K562 (cell line): Measurements from ENCODE around the gene SPTLC1. TPM values are rescaled to one million over a fixed set of nuclear protein-coding genes. Genes with fewer than 3 reads are reported as not detected.
"Not testable (repeated sequence)": the region's sequence is repeated elsewhere in the genome, so short reads cannot be mapped to it uniquely, and the experiment has no call there.

Experiments
- ATAC-seq: fragments of 200-7000 bp; cut with Tn5 transposase; 3 replicates; pipeline ENCODE4 v1.9.1; 2020; ENCODE audit warnings: moderate library complexity
- BruUV-seq: library from RNA; stranded (reverse); fragments of 400-500 nt; replicated peaks from 2 replicates; lab custom pipeline; 2021; lab: Mats Ljungman, UMichigan
- CTCF ChIA-PET: fragments of 300-600 bp; formaldehyde crosslinking; extraction: SDS; loops from one replicate; lab custom pipeline; 2021; ENCODE audit warnings: low intra/inter-chr PET ratio; lab: Yijun Ruan, JAX
- POLR2A ChIA-PET: fragments of 300-600, 350-650 bp; sonication (Branson Sonifier 250); formaldehyde crosslinking; extraction: SDS; loops from one replicate; lab custom pipeline; 2021; ENCODE audit warnings: antibody characterized with exemption, inconsistent platforms; lab: Yijun Ruan, JAX
- DNase-seq, 4 experiments: peaks; one replicate each; pipeline versions ENCODE4 v3.0.0 to v3.0.0-alpha.2; 2011 to 2018; ENCODE audit warnings: low spot score in 3 of 4, mixed read lengths in 3 of 4; ENCODE audit errors: extremely low read depth in 1 of 4
- FAIRE-seq: peaks from 2 replicates; lab custom pipeline; 2011; peaks lifted over from hg19 to GRCh38; lab: Jason Lieb, UNC
- H2AFZ ChIP-seq: 2 replicates; pipeline ENCODE4 v1.6.0; 2011; ENCODE audit warnings: low read depth, low read length, control low read depth, inconsistent platforms
- H3K27ac ChIP-seq: fragments of 200-600 bp; 3 replicates; pipeline ENCODE4 v1.8.0; 2011; ENCODE audit warnings: low read depth, mild to moderate bottlenecking, control low read depth, inconsistent platforms, low read length, moderate library complexity, mixed read lengths; ENCODE audit errors: extremely low read depth
- H3K27me3 ChIP-seq, 2 experiments: fragments of 300-600 bp in 1 of 2; 2 replicates in 1 of 2; 3 replicates in 1 of 2; pipeline versions ENCODE4 v1.6.0 to v1.8.0; 2011; ENCODE audit warnings: inconsistent platforms in 2 of 2, low read length in 2 of 2, mild to moderate bottlenecking in 1 of 2, mixed read lengths in 1 of 2, moderate library complexity in 1 of 2; ENCODE audit not compliant: control insufficient read depth in 2 of 2, insufficient read depth in 2 of 2
- H3K36me3 ChIP-seq: fragments of 300-600 bp; 3 replicates; pipeline ENCODE4 v1.8.0; 2011; ENCODE audit warnings: mild to moderate bottlenecking, low read length, inconsistent platforms; ENCODE audit not compliant: control insufficient read depth, insufficient read depth
- H3K4me1 ChIP-seq, 2 experiments: fragments of 200-600 bp in 1 of 2; replicated peaks in 1 of 2; 2 replicates in 1 of 2; 3 replicates in 1 of 2; pipeline versions ENCODE4 v1.5.1 to v1.8.0; 2011; ENCODE audit warnings: inconsistent platforms in 2 of 2, low read length in 2 of 2, mild to moderate bottlenecking in 1 of 2, mixed read lengths in 1 of 2, moderate library complexity in 1 of 2; ENCODE audit not compliant: control insufficient read depth in 2 of 2, insufficient read depth in 2 of 2
- H3K4me2 ChIP-seq: 2 replicates; pipeline ENCODE4 v1.6.1; 2011; ENCODE audit warnings: low read length, control low read depth, inconsistent platforms, mixed read lengths; ENCODE audit not compliant: insufficient read depth
- H3K4me3 ChIP-seq: fragments of 200-600 bp; sonication (generic), shearing (Covaris generic); 2 replicates; pipeline ENCODE4 v1.5.1; 2016; ENCODE audit warnings: control low read depth, inconsistent platforms
- H3K79me2 ChIP-seq: fragments of 200-600 bp; 3 replicates; pipeline ENCODE4 v1.8.0; 2011; ENCODE audit warnings: low read length, inconsistent platforms; ENCODE audit not compliant: control insufficient read depth, insufficient read depth
- H3K9ac ChIP-seq, 2 experiments: 2 replicates each; pipeline versions ENCODE4 v1.6.0 to v1.6.1; 2011; ENCODE audit warnings: low read depth in 2 of 2, low read length in 2 of 2, control low read depth in 1 of 2, inconsistent platforms in 1 of 2, mild to moderate bottlenecking in 1 of 2, mixed read lengths in 1 of 2; ENCODE audit not compliant: insufficient read depth in 1 of 2
- H3K9me1 ChIP-seq: one replicate; pipeline ENCODE4 v1.6.0; 2011; ENCODE audit warnings: inconsistent platforms, mild to moderate bottlenecking, low read length, moderate library complexity; ENCODE audit not compliant: control insufficient read depth, insufficient read depth
- H3K9me3 ChIP-seq: replicated peaks from 2 replicates; pipeline ENCODE4 v1.5.1; 2011; ENCODE audit warnings: low read depth, low read length, inconsistent platforms; ENCODE audit not compliant: control insufficient read depth, insufficient read depth
- H4K20me1 ChIP-seq: replicated peaks from 2 replicates; pipeline ENCODE4 v1.6.1; 2011; ENCODE audit warnings: low read length, inconsistent platforms, mixed read lengths; ENCODE audit not compliant: control insufficient read depth, insufficient read depth
- KLF6 ChIP-seq: fragments of 250-450 bp; sonication (Bioruptor Pico); IDR thresholded peaks from 2 replicates; pipeline ENCODE4 v1.4.0; 2020; ENCODE audit warnings: mild to moderate bottlenecking, moderate library complexity, borderline replicate concordance
- MEIS2 ChIP-seq: fragments of 450-650 bp; IDR thresholded peaks from 2 replicates; pipeline ENCODE4 v1.6.1; 2014; ENCODE audit warnings: mild to moderate bottlenecking; ENCODE audit not compliant: partially characterized antibody
- NR3C1 ChIP-seq: sonication (generic); formaldehyde crosslinking; IDR thresholded peaks from 2 replicates; pipeline ENCODE4 v1.8.1; 2022; ENCODE audit warnings: missing genetic modification reagents
- PBX2 ChIP-seq, 2 experiments: IDR thresholded peaks in 1 of 2; conservative IDR thresholded peaks in 1 of 2; 2 replicates each; pipeline ENCODE4 v1.6.1; 2016; ENCODE audit warnings: low read depth in 2 of 2, mild to moderate bottlenecking in 1 of 2, missing compliant biosample characterization in 1 of 2, missing genetic modification characterization in 1 of 2, moderate library complexity in 1 of 2
- RFX1 ChIP-seq: fragments of 450-650 bp; IDR thresholded peaks from 2 replicates; pipeline ENCODE4 v1.6.1; 2016; ENCODE audit warnings: mild to moderate bottlenecking, moderate library complexity
- WGBS: fragments of 100-300 bp; shearing (Covaris generic); methylation state at CpG from one replicate; pipeline ENCODE4 v1.1.6; 2016; ENCODE audit warnings: low coverage, mixed read lengths; ENCODE audit not compliant: insufficient coverage; ENCODE audit errors: missing lambda C conversion rate; 5-methylcytosine and 5-hydroxymethylcytosine counted together
- in situ Hi-C: fragments of 300-500 bp; cut with MboI; formaldehyde crosslinking; loops from 4 replicates; pipeline ENCODE4 v1.15.0; 2018; ENCODE audit warnings: inconsistent platforms, mixed read lengths
- intact Hi-C: fragments of 100-400 bp; cut with micrococcal nuclease; formaldehyde crosslinking; loops from 2 replicates; pipeline ENCODE4 v1.14.2; 2022
- polyA plus RNA-seq, 8 experiments: library from polyadenylated mRNA; depleted of rRNA in 4 of 8; stranded (reverse) in 5 of 8; unstranded in 3 of 8; fragments of >200 nt; fragmentation: Nextera tagmentation in 2 of 8; fragmentation: Illumina TruSeq in 1 of 8; extraction: Ambion mirVana in 2 of 8; extraction: Trizol in 1 of 8; gene quantifications; 2 replicates each; pipeline versions ENCODE4 v1.2.1 to v1.2.3, GENCODE V29; 2011 to 2014; ENCODE audit warnings: inconsistent platforms in 1 of 8, missing spikeins in 1 of 8
- total RNA-seq, 7 experiments: library from RNA; depleted of rRNA in 6 of 7; stranded (reverse); fragments of >200 nt in 6 of 7; fragmentation: Illumina TruSeq in 2 of 7; extraction: Trizol in 2 of 7; gene quantifications; 2 replicates each; pipeline versions ENCODE4 v1.2.1 to v1.2.3, GENCODE V29; 2011 to 2021; ENCODE audit warnings: low replicate concordance in 1 of 7
- TF ChIP-seq, protein P1 (sequence below): fragments of 450-650 bp; IDR thresholded peaks from 2 replicates; pipeline ENCODE4 v1.6.1; 2016

Gene SPTLC1
- total and polyA plus RNA-seq, 9 of the 15 experiments (the other 6 are each of a cell fraction or from before 2014, with no cell fraction given), result 58.8 to 125 (median 84.5) TPM

GRCh38 chr9:92153466-92154415, 38.5 kb upstream of the SPTLC1 start:
- not testable (repeated sequence) for H3K9ac ChIP-seq
- 29% methylated on average over 8 of the region's 10 CpGs for WGBS

GRCh38 chr9:92151691-92152393, 36.6 kb upstream of the SPTLC1 start:
- Histone ChIP-seq H3K79me2 (no peaks in the 10 kb centered on the region), H3K9me1 (no peaks in the 10 kb centered on the region), H3K9me3 (no peaks in the 10 kb centered on the region), H3K4me2 (no peak overlapping the region), H4K20me1 (no peaks in the 10 kb centered on the region), H3K9ac (peak overlapping the region in 1 of 2 experiments; percentile 36; a peak in 1 of 4 replicates), H3K27ac (no peak overlapping the region), H3K36me3 (no peaks in the 10 kb centered on the region), H3K4me3 (no peak overlapping the region), H2AFZ (peak overlapping the region; percentile 51), H3K27me3 (no peaks in the 10 kb centered on the region), H3K4me1 (peaks cover 10 to 12% of the 10 kb centered on the region in 2 experiments)
- ChIA-PET POLR2A (no interaction called here), CTCF (no interaction called here)
- 47% methylated on average over 15 of the region's 15 CpGs for WGBS
- BruUV-seq, result no TSS peak
- ATAC-seq, result no peak
- in situ Hi-C loops, result no loop called here
- intact Hi-C loops, result no loop called here
- no peak for DNase-seq
- no peak for TF ChIP-seq NR3C1 (CRISPR knock-in tag)
- no peak for TF ChIP-seq KLF6 (CRISPR knock-in tag)
- TF ChIP-seq, protein P1, sequence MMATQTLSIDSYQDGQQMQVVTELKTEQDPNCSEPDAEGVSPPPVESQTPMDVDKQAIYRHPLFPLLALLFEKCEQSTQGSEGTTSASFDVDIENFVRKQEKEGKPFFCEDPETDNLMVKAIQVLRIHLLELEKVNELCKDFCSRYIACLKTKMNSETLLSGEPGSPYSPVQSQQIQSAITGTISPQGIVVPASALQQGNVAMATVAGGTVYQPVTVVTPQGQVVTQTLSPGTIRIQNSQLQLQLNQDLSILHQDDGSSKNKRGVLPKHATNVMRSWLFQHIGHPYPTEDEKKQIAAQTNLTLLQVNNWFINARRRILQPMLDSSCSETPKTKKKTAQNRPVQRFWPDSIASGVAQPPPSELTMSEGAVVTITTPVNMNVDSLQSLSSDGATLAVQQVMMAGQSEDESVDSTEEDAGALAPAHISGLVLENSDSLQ, result peak; percentile 40; the same call in 1 of the 2 replicates
- peak; percentile 84 for TF ChIP-seq MEIS2
- no peak for TF ChIP-seq PBX2 (CRISPR knock-in tag; IDR thresholded peaks at IDR 0.05; ENCODE audit: low read depth)
- peak; percentile 88 for TF ChIP-seq PBX2 (tag; conservative IDR thresholded peaks at IDR 0.05; ENCODE audit: low read depth)
- FAIRE-seq, result peak; percentile 23

More at GRCh38 chr9:92153466-92154415, 38.5 kb upstream of the SPTLC1 start:
- H3K79me2 ChIP-seq, H2AFZ ChIP-seq, H3K27me3 ChIP-seq, BruUV-seq, in situ Hi-C loops, H3K4me2 ChIP-seq, H3K9me1 ChIP-seq, POLR2A ChIA-PET, H3K36me3 ChIP-seq, FAIRE-seq, intact Hi-C loops, DNase-seq, H4K20me1 ChIP-seq, H3K4me1 ChIP-seq, ATAC-seq, H3K9me3 ChIP-seq, H3K27ac ChIP-seq, CTCF ChIA-PET, H3K4me3 ChIP-seq: not testable (repeated sequence)
- TF ChIP-seq RFX1, result peak; percentile 67
